ENCODE results near the gene IL1RL1.
"Not testable (repeated sequence)": the region's sequence is repeated elsewhere in the genome, so short reads cannot be mapped to it uniquely, and the experiment has no call there.

IL1RL1 gene

DNA sequence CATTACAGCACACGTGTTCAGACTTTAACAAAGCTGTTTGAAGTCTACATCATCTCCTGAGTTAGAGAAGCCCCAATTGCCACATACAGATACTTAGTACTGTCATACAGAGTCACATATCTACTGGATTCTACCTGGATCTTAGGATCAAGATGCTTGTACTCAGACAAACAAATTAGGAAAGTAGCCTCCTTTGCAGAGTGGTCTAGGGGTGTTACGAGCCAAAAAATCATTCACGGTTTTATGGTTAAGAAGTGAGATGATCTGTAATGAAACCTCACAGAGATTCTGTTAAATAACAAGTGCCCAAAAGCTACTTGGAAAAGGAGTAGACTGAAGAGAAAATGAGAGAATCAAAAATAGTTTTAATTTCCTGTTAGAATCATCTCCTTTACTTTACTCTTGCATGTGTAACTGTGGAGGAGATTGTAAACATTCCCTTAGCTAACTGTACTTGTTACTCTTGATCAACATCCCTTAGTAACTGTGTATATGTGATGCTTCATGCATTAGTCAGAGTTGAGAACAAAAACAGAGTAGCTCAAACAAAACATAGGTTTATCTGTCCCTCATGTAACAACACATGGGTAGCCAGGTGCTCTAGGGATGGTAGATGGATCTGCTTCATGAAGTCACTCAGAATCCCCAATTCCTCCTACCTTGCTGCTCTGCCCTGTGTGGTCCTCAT is 16.4 kb upstream of the IL1RL1 start:
- DNase-seq = no peak

GRCh38 chr2:102295566-102295965 is 15.8 kb upstream of the IL1RL1 start:
- DNase-seq = no peak

DNA sequence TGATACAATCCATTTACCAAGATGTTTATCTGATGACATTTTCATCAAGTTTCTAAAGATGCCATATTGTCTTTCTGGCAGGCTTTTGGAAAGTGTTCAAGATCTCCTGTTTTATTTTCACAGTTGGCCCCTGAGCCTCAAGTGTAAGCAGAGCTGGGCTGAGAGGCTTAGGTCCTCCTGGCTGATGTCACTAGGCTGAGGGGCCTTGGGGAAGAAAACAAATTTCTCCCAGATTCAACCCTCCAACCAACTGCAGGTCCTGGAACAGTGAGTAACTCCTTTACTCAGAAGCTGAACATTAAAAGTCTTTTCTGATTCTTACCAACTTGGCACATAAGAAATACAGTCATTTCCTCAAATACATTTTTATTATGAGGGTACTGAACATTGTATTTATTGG is 14.9 kb upstream of the IL1RL1 start:
- DNase-seq = no peak

- no peak for DNase-seq
These were observed 13.5 kb upstream of the IL1RL1 start for GRCh38 chr2:102297891-102298290.

DNA sequence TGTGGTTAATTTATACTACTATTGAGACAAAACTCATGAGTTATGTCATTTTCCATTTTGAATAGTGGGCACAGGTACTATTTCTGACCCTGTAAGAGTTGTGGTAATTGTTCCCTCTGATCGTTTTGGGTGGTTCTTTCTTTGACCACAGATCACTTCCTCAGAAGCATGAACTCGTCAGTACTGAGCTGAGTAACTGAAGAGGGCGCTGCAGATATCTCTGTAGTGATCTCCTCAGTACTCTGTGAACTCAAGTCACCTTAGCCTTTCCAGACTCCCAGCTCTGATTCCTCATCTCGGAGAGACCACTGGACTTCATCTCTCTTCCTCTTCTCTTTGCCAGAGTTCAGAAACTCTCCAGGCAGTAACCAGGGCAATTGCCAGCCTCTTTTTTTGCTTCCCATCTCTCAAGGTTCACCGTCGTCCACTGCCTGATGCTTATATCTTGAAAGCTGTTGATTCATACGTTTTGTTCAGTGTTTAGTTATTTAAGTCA is 9.4 kb upstream of the IL1RL1 start:
- DNase-seq = no peak

GRCh38 chr2:102302458-102302857 is 8.9 kb upstream of the IL1RL1 start:
- no peak for DNase-seq

- no peak for DNase-seq
These were observed 7.8 kb upstream of the IL1RL1 start for GRCh38 chr2:102303589-102303988.

DNA sequence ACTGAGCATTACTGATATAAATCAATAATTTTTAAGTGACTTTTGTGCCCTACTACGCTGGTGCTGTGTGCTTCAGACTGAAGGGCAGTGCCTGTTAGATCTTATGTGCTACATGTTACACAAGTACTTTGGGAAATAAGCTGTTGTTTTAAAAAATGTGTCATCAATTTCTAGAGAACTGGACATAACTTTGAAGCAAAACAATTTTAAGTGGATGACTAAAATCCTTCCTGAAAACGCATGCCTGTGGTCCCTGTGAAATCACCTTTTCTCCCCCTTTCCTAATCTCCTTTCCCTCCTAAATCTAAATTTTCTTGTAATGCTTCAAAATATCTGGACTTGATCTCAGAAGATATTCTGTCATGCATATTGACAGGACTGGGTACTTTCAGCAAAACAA is 7.1 kb upstream of the IL1RL1 start:
- no peak for DNase-seq

GRCh38 chr2:102304711-102305611 is 6.4 kb upstream of the IL1RL1 start:
- no peak for DNase-seq

DNA sequence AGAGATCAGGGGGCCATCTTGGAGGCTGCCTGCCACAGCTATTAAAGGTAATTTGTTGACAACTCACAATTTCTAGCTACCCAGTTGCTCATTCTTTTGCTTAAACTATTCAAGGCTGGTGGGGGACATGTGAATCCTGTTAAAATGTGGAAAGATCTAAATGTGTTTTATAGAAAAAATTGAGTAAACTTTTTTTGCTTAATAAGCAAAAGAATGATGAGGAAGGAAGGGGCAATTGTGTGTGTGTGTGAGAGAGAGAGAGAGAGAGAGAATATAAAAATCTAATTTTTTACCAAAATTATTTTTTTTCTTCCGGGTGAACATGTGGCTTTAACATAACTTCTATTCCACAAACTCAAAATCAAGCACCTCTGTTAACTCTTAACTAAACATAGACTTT is 5.2 kb upstream of the IL1RL1 start:
- no peak for DNase-seq

- DNase-seq = no peak
These were observed 1.7 kb downstream of the IL1RL1 start for GRCh38 chr2:102313025-102313424.

- DNase-seq = no peak
These were observed 2.1 kb downstream of the IL1RL1 start for GRCh38 chr2:102313471-102313870.

DNA sequence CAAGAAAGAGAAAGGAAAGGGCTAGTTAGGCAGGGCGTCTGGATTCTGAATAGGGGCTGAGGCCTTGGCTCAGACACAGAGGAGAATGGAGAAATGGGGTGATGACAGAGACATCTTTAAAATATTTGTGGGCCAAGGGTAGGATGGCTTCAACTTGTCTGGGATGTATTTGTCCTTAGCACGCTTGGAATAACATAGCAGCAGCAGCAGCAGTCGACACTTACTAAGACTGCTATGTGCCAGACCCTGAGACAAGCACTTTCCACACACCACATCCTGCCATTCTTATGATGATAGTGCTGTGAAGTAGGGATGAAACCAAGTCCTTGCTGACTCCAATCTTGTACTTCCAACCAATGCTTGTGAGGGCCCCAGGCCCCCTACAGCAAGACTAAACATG is 2.6 kb downstream of the IL1RL1 start:
- no peak for DNase-seq

GRCh38 chr2:102315921-102316320 is 4.6 kb downstream of the IL1RL1 start:
- DNase-seq = no peak

DNA sequence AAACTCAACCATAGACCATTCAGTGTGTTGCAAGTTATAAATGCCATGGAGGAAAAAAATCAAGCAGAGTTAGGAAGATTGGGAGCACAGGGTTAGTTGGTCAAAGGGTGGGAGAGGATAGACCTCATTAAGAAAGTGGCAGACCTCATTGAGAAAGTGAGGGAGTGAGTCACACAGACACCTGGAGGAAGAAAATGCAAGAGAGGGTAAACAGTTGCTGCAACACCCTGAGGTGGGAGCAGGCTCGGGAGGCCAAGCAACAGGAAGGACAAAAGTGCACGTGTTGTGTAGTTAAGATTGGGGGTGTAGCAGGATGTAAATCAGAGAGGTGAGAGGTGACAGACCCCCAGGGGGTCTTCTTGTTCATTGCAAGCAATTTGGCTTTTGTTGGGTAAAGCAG is 6.4 kb downstream of the IL1RL1 start:
- DNase-seq = no peak

GRCh38 chr2:102318437-102318836 is 7.1 kb downstream of the IL1RL1 start:
- no peak for DNase-seq

- DNase-seq = no peak
These were observed 10.8 kb downstream of the IL1RL1 start for GRCh38 chr2:102321941-102322719.

- DNase-seq = not testable (repeated sequence)
These were observed 13.6 kb downstream of the IL1RL1 start for GRCh38 chr2:102324914-102325313.

- DNase-seq = no peak
These were observed 20.1 kb downstream of the IL1RL1 start for GRCh38 chr2:102331311-102331980.

GRCh38 chr2:102334486-102334885 is 23.1 kb downstream of the IL1RL1 start:
- no peak for DNase-seq

- no peak for DNase-seq
These were observed 24.6 kb downstream of the IL1RL1 start for GRCh38 chr2:102335871-102336366.

DNA sequence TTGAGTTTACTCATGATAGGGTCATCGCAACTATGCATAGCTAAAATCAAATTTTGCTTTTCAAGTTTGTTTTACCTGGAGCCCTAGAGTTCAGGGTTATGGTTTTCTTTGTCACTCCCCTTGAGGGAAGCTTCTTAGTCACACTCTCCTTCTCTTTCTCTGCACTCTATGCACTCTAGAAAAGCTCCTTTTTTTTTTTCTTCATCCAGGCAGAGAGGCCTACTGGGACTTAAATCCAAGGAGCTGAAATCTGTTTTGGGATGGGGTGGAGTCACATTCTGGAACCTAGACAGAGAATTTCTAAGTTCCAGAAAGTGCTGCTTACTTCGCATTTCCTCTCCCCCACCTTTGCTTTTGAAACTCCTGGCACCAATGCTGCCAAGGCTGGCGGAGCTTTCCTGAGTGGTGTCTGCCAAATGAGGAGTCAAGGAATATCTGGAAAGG is 25.2 kb downstream of the IL1RL1 start:
- DNase-seq = no peak

GRCh38 chr2:102337012-102337411 is 25.6 kb downstream of the IL1RL1 start:
- DNase-seq = no peak
